ENCODE data around the gene SYCE1L. TPM values are rescaled to one million over a fixed set of nuclear protein-coding genes. Genes with fewer than 3 reads are reported as not detected.

SYCE1L gene
- total RNA-seq, 2 donors from 2014 or later: 0.81 TPM; not detected in 1

DNA sequence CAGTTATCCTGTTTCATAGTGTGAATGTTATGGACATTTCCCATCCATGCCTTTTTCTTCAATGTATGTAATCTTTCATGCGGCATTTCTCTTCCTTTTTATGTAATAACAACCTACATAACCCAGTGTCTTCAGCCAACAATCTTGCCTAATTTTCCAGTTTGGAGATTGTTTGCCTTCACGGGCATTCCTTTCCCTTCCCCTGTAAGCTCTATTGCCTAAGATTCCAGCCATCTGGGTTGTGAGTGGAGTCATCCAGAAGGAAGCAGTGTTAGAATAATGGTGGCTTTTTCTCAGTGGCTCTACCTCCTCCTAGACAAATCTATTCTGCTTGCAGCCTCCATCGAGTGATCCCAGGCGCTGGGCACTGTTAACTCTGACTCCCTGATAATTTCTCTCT lies 22.3 kb downstream of the SYCE1L start:
- DNase-seq (ENCODE audit: low spot score) (no peak), ATAC-seq (ENCODE audit: insufficient number of reproducible peaks, low FRiP score, low read depth) (no peak)
- no peaks in the 10 kb centered on the region for H3K9me3 ChIP-seq
- TF ChIP-seq, protein P1, sequence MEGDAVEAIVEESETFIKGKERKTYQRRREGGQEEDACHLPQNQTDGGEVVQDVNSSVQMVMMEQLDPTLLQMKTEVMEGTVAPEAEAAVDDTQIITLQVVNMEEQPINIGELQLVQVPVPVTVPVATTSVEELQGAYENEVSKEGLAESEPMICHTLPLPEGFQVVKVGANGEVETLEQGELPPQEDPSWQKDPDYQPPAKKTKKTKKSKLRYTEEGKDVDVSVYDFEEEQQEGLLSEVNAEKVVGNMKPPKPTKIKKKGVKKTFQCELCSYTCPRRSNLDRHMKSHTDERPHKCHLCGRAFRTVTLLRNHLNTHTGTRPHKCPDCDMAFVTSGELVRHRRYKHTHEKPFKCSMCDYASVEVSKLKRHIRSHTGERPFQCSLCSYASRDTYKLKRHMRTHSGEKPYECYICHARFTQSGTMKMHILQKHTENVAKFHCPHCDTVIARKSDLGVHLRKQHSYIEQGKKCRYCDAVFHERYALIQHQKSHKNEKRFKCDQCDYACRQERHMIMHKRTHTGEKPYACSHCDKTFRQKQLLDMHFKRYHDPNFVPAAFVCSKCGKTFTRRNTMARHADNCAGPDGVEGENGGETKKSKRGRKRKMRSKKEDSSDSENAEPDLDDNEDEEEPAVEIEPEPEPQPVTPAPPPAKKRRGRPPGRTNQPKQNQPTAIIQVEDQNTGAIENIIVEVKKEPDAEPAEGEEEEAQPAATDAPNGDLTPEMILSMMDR (IDR thresholded peaks at IDR 0.05): no peak
- no peaks in the 10 kb centered on the region for H3K36me3 ChIP-seq
- H3K27ac ChIP-seq: no peak overlapping the region
- no peak overlapping the region for H3K4me3 ChIP-seq
- H3K4me1 ChIP-seq (ENCODE audit: control insufficient read depth in 1 of 2, low read depth in 2 of 2): peaks cover 0 to 4% of the 10 kb centered on the region in 2 donors
- no peaks in the 10 kb centered on the region for H3K27me3 ChIP-seq (replicated peaks; ENCODE audit: insufficient read depth)

DNA sequence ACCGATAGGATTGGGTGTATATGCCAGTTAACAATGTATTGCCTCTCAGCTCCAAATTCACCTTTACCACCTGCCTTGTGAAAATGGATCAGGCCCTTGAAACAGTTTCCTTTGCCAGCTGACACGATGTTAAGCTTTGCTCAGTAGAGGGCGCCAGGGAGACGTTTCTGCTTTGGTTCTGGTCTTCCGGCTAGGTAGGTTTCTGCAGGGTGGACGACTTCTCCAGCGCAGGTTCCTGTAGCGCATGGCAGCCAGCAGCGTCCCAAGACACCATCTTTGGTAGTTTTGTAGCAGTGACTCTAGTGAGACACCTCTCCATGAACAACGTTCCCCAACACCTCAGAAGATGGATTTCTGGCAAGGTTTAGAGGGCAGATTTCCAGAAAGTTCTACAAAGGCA lies 24.0 kb downstream of the SYCE1L start:
- Histone ChIP-seq H3K36me3 (no peaks in the 10 kb centered on the region), H3K4me1 (ENCODE audit: control insufficient read depth in 1 of 2, low read depth in 2 of 2) (peaks cover 0 to 4% of the 10 kb centered on the region in 2 donors), H3K9me3 (no peaks in the 10 kb centered on the region), H3K4me3 (no peak overlapping the region), H3K27me3 (replicated peaks; ENCODE audit: insufficient read depth) (no peaks in the 10 kb centered on the region), H3K27ac (no peak overlapping the region)
- TF ChIP-seq, protein P1 (IDR thresholded peaks at IDR 0.05): no peak
- ATAC-seq (ENCODE audit: insufficient number of reproducible peaks, low FRiP score, low read depth): no peak
- no peak for DNase-seq (ENCODE audit: low spot score)

GRCh38 chr16:77225182-77225581 lies 26.0 kb downstream of the SYCE1L start:
- no peak for ATAC-seq (ENCODE audit: insufficient number of reproducible peaks, low FRiP score, low read depth)
- TF ChIP-seq, protein P1 (IDR thresholded peaks at IDR 0.05): no peak
- no peaks in the 10 kb centered on the region for H3K36me3 ChIP-seq
- H3K27ac ChIP-seq: no peak overlapping the region
- DNase-seq (ENCODE audit: low spot score): no peak
- H3K9me3 ChIP-seq: no peaks in the 10 kb centered on the region
- no peak overlapping the region for H3K4me3 ChIP-seq
- peaks cover 0 to 4% of the 10 kb centered on the region in 2 donors for H3K4me1 ChIP-seq (ENCODE audit: control insufficient read depth in 1 of 2, low read depth in 2 of 2)
- no peaks in the 10 kb centered on the region for H3K27me3 ChIP-seq (replicated peaks; ENCODE audit: insufficient read depth)

- H3K9me3 ChIP-seq: no peaks in the 10 kb centered on the region
- no peaks in the 10 kb centered on the region for H3K27me3 ChIP-seq (replicated peaks; ENCODE audit: insufficient read depth)
- DNase-seq (ENCODE audit: low spot score) (no peak), ATAC-seq (ENCODE audit: insufficient number of reproducible peaks, low FRiP score, low read depth) (no peak)
- H3K4me1 ChIP-seq (ENCODE audit: control insufficient read depth in 1 of 2, low read depth in 2 of 2): peaks cover 0 to 4% of the 10 kb centered on the region in 2 donors
- H3K36me3 ChIP-seq: no peaks in the 10 kb centered on the region
- no peak overlapping the region for H3K4me3 ChIP-seq
- TF ChIP-seq, protein P1 (IDR thresholded peaks at IDR 0.05): no peak
- H3K27ac ChIP-seq: no peak overlapping the region
Measured at GRCh38 chr16:77227745-77228144, 28.5 kb downstream of the SYCE1L start.

DNA sequence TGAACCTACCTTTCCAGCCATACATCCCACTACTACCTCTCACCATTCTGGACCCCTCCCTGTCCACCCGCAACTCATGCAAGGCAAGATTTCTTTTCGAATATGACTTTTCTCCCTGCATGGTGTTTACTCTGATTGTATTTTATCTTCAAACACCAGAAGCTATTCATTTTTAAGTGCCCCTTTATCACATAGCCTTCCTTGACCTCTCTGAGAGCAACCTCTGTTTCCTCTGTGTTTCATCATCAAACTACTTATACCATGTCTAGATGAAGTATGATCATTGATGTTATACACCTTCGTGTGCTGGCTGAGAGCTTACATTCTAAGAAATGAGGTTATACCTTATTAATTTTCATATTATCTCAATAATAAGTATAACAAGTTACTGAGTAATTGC lies 31.8 kb downstream of the SYCE1L start:
- Histone ChIP-seq H3K4me3 (no peak overlapping the region), H3K27me3 (replicated peaks; ENCODE audit: insufficient read depth) (no peaks in the 10 kb centered on the region), H3K36me3 (no peaks in the 10 kb centered on the region), H3K4me1 (ENCODE audit: control insufficient read depth in 1 of 2, low read depth in 2 of 2) (no peaks in the 10 kb centered on the region), H3K27ac (no peak overlapping the region), H3K9me3 (no peaks in the 10 kb centered on the region)
- DNase-seq (ENCODE audit: low spot score) (no peak), ATAC-seq (ENCODE audit: insufficient number of reproducible peaks, low FRiP score, low read depth) (no peak)
- TF ChIP-seq, protein P1 (IDR thresholded peaks at IDR 0.05): no peak

All from thoracic aorta (tissue), 2 donors.